Measurements from ENCODE around the gene CIBAR2.

The CIBAR2 gene

GRCh38 chr16:85114909-85115567 is 2.8 kb upstream of the CIBAR2 start:
- H3K4me3 Mint-ChIP-seq, result peak overlapping the region; percentile 37 to 77 (median 52)
- peaks cover 20% of the 10 kb centered on the region for H3K4me1 Mint-ChIP-seq
- peaks cover 19% of the 10 kb centered on the region for H3K27me3 Mint-ChIP-seq (ENCODE audit: low read depth)
- peak; percentile 95 to 97 (median 96) for TF ChIP-seq CTCF (IDR thresholded peaks at IDR 0.05; ENCODE audit: unreplicated experiment in 3 of 3)
- peak overlapping the region; percentile 74 to 85 (median 84) for H3K27ac Mint-ChIP-seq
- no peaks in the 10 kb centered on the region for H3K9me3 Mint-ChIP-seq
- H3K36me3 Mint-ChIP-seq (ENCODE audit: low read depth), result no peaks in the 10 kb centered on the region

DNA sequence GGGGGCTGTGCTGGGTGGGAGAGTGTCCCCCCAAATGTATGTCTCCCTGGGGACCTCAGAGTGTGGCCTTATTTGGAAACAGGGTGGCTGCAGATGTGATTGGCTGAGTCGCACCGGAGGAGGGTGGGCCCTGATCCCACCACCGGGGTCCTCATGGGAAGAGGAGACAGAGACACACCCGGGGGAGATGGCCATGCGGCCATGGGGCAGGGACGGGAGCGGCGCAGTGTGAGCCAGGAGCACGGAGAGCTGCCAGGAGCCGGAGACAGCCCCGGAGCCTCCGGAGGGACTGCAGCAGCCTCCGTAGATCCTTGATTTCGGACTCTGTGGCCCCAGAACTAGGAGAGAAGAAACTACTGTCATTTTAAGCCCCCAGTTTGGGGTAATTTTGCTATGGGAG is 1.6 kb upstream of the CIBAR2 start:
- Mint-ChIP-seq H3K27me3 (ENCODE audit: low read depth) (peaks cover 26% of the 10 kb centered on the region), H3K4me3 (no peak overlapping the region)

GRCh38 chr16:85113168-85113733 is 979 bp upstream of the CIBAR2 start:
- H3K4me1 Mint-ChIP-seq, result peaks cover 20% of the 10 kb centered on the region
- no peaks in the 10 kb centered on the region for H3K36me3 Mint-ChIP-seq (ENCODE audit: low read depth)
- peaks cover 26% of the 10 kb centered on the region for H3K27me3 Mint-ChIP-seq (ENCODE audit: low read depth)
- H3K9me3 Mint-ChIP-seq, result no peaks in the 10 kb centered on the region
- TF ChIP-seq CTCF (IDR thresholded peaks at IDR 0.05; ENCODE audit: unreplicated experiment in 3 of 3), result no peak
- H3K4me3 Mint-ChIP-seq, result no peak overlapping the region
- peak overlapping the region in 2 of 3 experiments; percentile 20 to 53 for H3K27ac Mint-ChIP-seq

More for the DNA sequence above, 1.6 kb upstream of the CIBAR2 start:
- no peaks in the 10 kb centered on the region for H3K36me3 Mint-ChIP-seq (ENCODE audit: low read depth)
- H3K4me1 Mint-ChIP-seq, result peaks cover 20% of the 10 kb centered on the region
- no peak overlapping the region for H3K27ac Mint-ChIP-seq
- H3K9me3 Mint-ChIP-seq, result no peaks in the 10 kb centered on the region
- TF ChIP-seq CTCF (IDR thresholded peaks at IDR 0.05; ENCODE audit: unreplicated experiment in 3 of 3), result no peak

DNA sequence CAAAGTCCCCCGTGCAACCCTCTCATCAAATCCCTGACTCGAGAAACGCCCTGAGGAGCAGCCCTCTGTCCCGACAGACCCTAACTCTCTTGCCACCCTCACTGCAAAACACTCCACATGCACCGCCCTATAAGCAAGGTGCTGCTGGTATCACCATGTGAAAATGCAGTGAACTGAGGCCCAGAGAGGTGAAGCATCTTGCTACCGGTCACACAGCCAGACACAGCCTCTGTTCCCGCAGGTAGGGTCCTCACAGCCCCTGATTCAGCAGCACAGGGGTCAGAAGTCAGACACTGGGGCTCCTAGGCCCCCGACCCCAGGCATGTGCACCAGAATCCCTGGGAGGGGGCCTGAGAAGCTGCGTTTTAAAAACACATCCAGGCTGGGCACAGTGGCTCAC is 1.1 kb downstream of the CIBAR2 start:
- Mint-ChIP-seq H3K27me3 (ENCODE audit: low read depth) (peaks cover 26% of the 10 kb centered on the region), H3K27ac (no peak overlapping the region), H3K4me1 (peaks cover 14% of the 10 kb centered on the region), H3K4me3 (peak overlapping the region in 1 of 3 experiments; percentile 32), H3K36me3 (ENCODE audit: low read depth) (no peaks in the 10 kb centered on the region), H3K9me3 (no peaks in the 10 kb centered on the region)
- TF ChIP-seq CTCF (IDR thresholded peaks at IDR 0.05; ENCODE audit: unreplicated experiment in 3 of 3), result no peak

DNA sequence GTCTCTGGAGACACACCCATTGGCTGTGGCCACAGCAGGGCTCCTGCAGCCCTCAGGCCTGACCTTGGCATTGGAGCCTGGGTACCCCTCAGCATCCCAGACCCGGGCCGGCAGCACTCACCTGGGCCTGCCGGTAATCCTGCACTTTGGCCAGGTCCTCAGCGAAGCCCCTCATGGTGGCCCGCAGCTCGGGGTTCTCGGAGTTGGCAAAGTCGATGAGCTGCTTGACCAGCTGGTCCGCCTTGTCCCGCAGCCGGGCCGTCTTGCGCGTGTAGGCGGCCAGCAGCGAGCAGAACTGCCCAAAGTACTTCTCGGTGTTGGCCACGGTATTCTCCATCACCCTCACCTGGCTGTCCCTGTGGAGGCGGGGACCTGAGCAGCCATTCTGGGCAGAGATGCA is 2.2 kb downstream of the CIBAR2 start:
- TF ChIP-seq CTCF (IDR thresholded peaks at IDR 0.05; ENCODE audit: unreplicated experiment in 3 of 3), result no peak
- Mint-ChIP-seq H3K27ac (no peak overlapping the region), H3K27me3 (ENCODE audit: low read depth) (peaks cover 26% of the 10 kb centered on the region), H3K36me3 (ENCODE audit: low read depth) (no peaks in the 10 kb centered on the region), H3K4me3 (no peak overlapping the region), H3K4me1 (peaks cover 11% of the 10 kb centered on the region), H3K9me3 (no peaks in the 10 kb centered on the region)

DNA sequence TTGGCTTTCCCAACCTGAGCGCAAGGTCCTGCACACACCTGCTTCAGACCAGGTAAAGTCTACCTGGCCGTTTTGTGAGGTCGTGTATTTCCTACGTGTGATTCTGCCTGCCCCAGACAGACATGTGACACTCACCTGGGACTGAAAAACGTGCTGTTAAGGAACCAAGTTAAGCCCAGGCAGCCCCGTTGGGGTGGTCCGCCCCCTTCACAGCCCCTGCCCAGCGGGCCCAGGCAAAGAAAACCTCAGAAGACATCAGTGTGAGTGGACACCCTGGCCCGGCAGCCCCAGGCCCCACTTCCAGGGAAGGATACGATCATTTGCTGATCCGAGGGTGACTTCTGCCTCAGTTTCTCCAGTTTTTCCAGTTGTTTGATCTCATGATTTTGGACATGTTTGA is 4.7 kb downstream of the CIBAR2 start:
- H3K4me1 Mint-ChIP-seq, result peaks cover 7% of the 10 kb centered on the region
- no peak for TF ChIP-seq CTCF (IDR thresholded peaks at IDR 0.05; ENCODE audit: unreplicated experiment in 3 of 3)
- no peak overlapping the region for H3K27ac Mint-ChIP-seq
- H3K9me3 Mint-ChIP-seq, result no peaks in the 10 kb centered on the region
- H3K4me3 Mint-ChIP-seq, result no peak overlapping the region
- H3K27me3 Mint-ChIP-seq (ENCODE audit: low read depth), result peaks cover 18% of the 10 kb centered on the region
- no peaks in the 10 kb centered on the region for H3K36me3 Mint-ChIP-seq (ENCODE audit: low read depth)
